Duodenal mucosa (tissue), 2 donors: ENCODE measurements around the gene SLC39A8.
"Not testable (repeated sequence)": the region's sequence is repeated elsewhere in the genome, so short reads cannot be mapped to it uniquely, and the experiment has no call there.

Source experiments
- H3K27ac ChIP-seq: one replicate; pipeline ENCODE4 v1.7.0; 2013; ENCODE audit warnings: low read depth, low read length
- H3K27me3 ChIP-seq, 2 donors: one replicate each; pipeline ENCODE4 v1.7.0; 2013; ENCODE audit warnings: low read length in 2 of 2, control low read depth in 1 of 2; ENCODE audit not compliant: insufficient read depth in 2 of 2, control insufficient read depth in 1 of 2
- H3K36me3 ChIP-seq, 2 donors: one replicate each; pipeline ENCODE4 v1.7.0; 2013; ENCODE audit warnings: low read length in 2 of 2, control low read depth in 1 of 2; ENCODE audit not compliant: insufficient read depth in 2 of 2, control insufficient read depth in 1 of 2
- H3K4me1 ChIP-seq, 2 donors: one replicate each; pipeline ENCODE4 v1.7.0; 2013; ENCODE audit warnings: low read length in 2 of 2, control low read depth in 1 of 2; ENCODE audit not compliant: insufficient read depth in 2 of 2, control insufficient read depth in 1 of 2
- H3K4me3 ChIP-seq, 2 donors: one replicate each; pipeline ENCODE4 v1.7.0; 2013; ENCODE audit warnings: low read length in 2 of 2, low read depth in 1 of 2
- H3K9ac ChIP-seq, 2 donors: one replicate each; pipeline ENCODE4 v1.7.0; 2013; ENCODE audit warnings: low read length in 2 of 2, low read depth in 1 of 2
- H3K9me3 ChIP-seq, 2 donors: one replicate each; pipeline ENCODE4 v1.7.0; 2013; ENCODE audit warnings: low read length in 2 of 2, control low read depth in 1 of 2; ENCODE audit not compliant: control insufficient read depth in 1 of 2

Gene SLC39A8

GRCh38 chr4:102344954-102345794, at the start of gene SLC39A8:
Gene SLC39A8, minus strand, starts transcription at chr4:102345482. Its CDS starts 820 bp downstream, at chr4:102344662.
- Histone ChIP-seq H3K27ac (peak within 1 kb of the TSS; percentile 54), H3K27me3 (no peaks in the 10 kb centered on the region), H3K9me3 (no peaks in the 10 kb centered on the region), H3K9ac (peak within 1 kb of the TSS; percentile 67 to 83), H3K4me3 (peak within 1 kb of the TSS; percentile 95 to 96), H3K4me1 (peaks cover 0 to 19% of the 10 kb centered on the region in 2 donors), H3K36me3 (no peaks in the 10 kb centered on the region)

GRCh38 chr4:102392033-102392744, 46.9 kb upstream of the SLC39A8 start:
- H3K9ac ChIP-seq = no peak overlapping the region
- no peak overlapping the region for H3K4me3 ChIP-seq
- no peaks in the 10 kb centered on the region for H3K4me1 ChIP-seq
- no peaks in the 10 kb centered on the region for H3K27me3 ChIP-seq
- no peaks in the 10 kb centered on the region for H3K36me3 ChIP-seq
- no peaks in the 10 kb centered on the region for H3K9me3 ChIP-seq
- no peak overlapping the region for H3K27ac ChIP-seq

- no peaks in the 10 kb centered on the region for H3K9me3 ChIP-seq
- H3K27ac ChIP-seq = no peak overlapping the region
- no peak overlapping the region for H3K4me3 ChIP-seq
- no peaks in the 10 kb centered on the region for H3K27me3 ChIP-seq
- no peaks in the 10 kb centered on the region for H3K4me1 ChIP-seq
- no peaks in the 10 kb centered on the region for H3K36me3 ChIP-seq
- H3K9ac ChIP-seq = no peak overlapping the region
Measured at GRCh38 chr4:102390438-102390837, 45.2 kb upstream of the SLC39A8 start.

GRCh38 chr4:102388611-102389010, 43.3 kb upstream of the SLC39A8 start:
- Histone ChIP-seq H3K36me3 (no peaks in the 10 kb centered on the region), H3K9me3 (no peaks in the 10 kb centered on the region), H3K27me3 (no peaks in the 10 kb centered on the region), H3K27ac (no peak overlapping the region), H3K4me3 (no peak overlapping the region), H3K4me1 (no peaks in the 10 kb centered on the region), H3K9ac (no peak overlapping the region)

GRCh38 chr4:102387552-102388150, 42.4 kb upstream of the SLC39A8 start:
- H3K9me3 ChIP-seq = no peaks in the 10 kb centered on the region
- no peaks in the 10 kb centered on the region for H3K27me3 ChIP-seq
- H3K9ac ChIP-seq = no peak overlapping the region
- H3K4me1 ChIP-seq = no peaks in the 10 kb centered on the region
- no peak overlapping the region for H3K27ac ChIP-seq
- H3K4me3 ChIP-seq = no peak overlapping the region
- H3K36me3 ChIP-seq = no peaks in the 10 kb centered on the region

- H3K4me1 ChIP-seq = no peaks in the 10 kb centered on the region
- no peaks in the 10 kb centered on the region for H3K36me3 ChIP-seq
- H3K27ac ChIP-seq = no peak overlapping the region
- no peak overlapping the region for H3K4me3 ChIP-seq
- H3K9me3 ChIP-seq = no peaks in the 10 kb centered on the region
- H3K9ac ChIP-seq = no peak overlapping the region
- H3K27me3 ChIP-seq = no peaks in the 10 kb centered on the region
Measured at GRCh38 chr4:102386966-102387365, 41.7 kb upstream of the SLC39A8 start.

GRCh38 chr4:102380253-102380652, 35.0 kb upstream of the SLC39A8 start:
- not testable (repeated sequence) for H3K27ac ChIP-seq, H3K9ac ChIP-seq, H3K4me1 ChIP-seq, H3K9me3 ChIP-seq, H3K36me3 ChIP-seq, H3K27me3 ChIP-seq, H3K4me3 ChIP-seq

GRCh38 chr4:102362922-102363432, 17.7 kb upstream of the SLC39A8 start:
- Histone ChIP-seq H3K36me3 (no peaks in the 10 kb centered on the region), H3K27ac (no peak overlapping the region), H3K9me3 (no peaks in the 10 kb centered on the region), H3K27me3 (no peaks in the 10 kb centered on the region), H3K4me3 (no peak overlapping the region), H3K4me1 (no peaks in the 10 kb centered on the region), H3K9ac (no peak overlapping the region)

- Histone ChIP-seq H3K36me3 (no peaks in the 10 kb centered on the region), H3K4me1 (peaks cover 0 to 4% of the 10 kb centered on the region in 2 donors), H3K27me3 (no peaks in the 10 kb centered on the region), H3K9ac (no peak overlapping the region), H3K9me3 (no peaks in the 10 kb centered on the region), H3K27ac (no peak overlapping the region), H3K4me3 (no peak overlapping the region)
Measured at GRCh38 chr4:102358128-102358527, 12.8 kb upstream of the SLC39A8 start.

GRCh38 chr4:102357637-102358036, 12.4 kb upstream of the SLC39A8 start:
- H3K27me3 ChIP-seq, H3K4me1 ChIP-seq, H3K36me3 ChIP-seq, H3K4me3 ChIP-seq, H3K27ac ChIP-seq, H3K9ac ChIP-seq, H3K9me3 ChIP-seq: not testable (repeated sequence)
